Femur (tissue), 1 donor: ENCODE data around the gene CHCHD1.
"Not testable (repeated sequence)": the region's sequence is repeated elsewhere in the genome, so short reads cannot be mapped to it uniquely, and the experiment has no call there.

Source experiments
- DNase-seq: peaks from one replicate; pipeline ENCODE4 v3.0.0-alpha.2; 2017

Gene CHCHD1

DNA sequence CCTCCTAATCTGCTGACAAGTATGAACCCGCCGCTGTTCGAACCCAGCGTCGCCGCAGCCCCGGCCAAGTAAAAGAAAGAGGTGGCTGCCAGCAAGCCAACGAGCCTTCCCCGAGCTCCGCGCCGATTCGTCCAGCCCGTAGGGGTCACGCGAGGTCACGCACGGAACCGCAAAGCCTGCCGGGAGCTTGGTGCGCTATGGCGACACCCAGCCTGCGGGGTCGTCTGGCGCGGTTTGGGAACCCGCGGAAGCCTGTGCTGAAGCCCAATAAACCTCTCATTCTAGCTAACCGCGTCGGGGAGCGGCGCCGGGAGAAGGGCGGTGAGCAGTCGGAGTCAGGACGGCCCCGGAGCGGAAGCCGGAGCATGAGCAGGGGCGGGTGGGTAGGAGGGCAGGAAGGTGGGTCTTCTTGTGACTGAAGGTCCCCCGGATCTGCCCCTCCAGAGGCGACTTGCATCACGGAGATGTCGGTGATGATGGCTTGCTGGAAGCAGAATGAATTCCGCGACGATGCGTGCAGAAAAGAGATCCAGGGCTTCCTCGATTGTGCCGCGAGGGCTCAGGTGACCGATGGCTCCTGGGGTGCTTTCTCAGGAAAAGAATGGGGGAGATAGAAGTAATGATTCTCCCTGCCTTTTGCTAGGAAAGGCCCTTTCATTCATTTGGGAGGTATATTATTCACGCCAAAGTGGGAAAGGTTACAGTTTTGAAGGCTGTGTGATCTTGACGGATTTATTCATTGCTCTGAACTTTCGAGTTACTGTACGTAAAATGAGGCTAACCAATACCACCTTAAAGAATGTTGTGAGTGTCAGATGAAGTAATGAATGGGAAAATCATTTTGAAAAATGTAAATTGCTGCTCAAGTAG, at the start of gene CHCHD1:
TSS of gene CHCHD1 (plus strand) at position 170 of the 870 bp plus-strand sequence. CDS start at position 198, 28 bp downstream.
- DNase-seq, result peak; percentile 95

GRCh38 chr10:73732426-73732825, 49.4 kb upstream of the CHCHD1 start:
- no peak for DNase-seq

- no peak for DNase-seq
Observed at GRCh38 chr10:73732931-73733623, 48.8 kb upstream of the CHCHD1 start.

DNA sequence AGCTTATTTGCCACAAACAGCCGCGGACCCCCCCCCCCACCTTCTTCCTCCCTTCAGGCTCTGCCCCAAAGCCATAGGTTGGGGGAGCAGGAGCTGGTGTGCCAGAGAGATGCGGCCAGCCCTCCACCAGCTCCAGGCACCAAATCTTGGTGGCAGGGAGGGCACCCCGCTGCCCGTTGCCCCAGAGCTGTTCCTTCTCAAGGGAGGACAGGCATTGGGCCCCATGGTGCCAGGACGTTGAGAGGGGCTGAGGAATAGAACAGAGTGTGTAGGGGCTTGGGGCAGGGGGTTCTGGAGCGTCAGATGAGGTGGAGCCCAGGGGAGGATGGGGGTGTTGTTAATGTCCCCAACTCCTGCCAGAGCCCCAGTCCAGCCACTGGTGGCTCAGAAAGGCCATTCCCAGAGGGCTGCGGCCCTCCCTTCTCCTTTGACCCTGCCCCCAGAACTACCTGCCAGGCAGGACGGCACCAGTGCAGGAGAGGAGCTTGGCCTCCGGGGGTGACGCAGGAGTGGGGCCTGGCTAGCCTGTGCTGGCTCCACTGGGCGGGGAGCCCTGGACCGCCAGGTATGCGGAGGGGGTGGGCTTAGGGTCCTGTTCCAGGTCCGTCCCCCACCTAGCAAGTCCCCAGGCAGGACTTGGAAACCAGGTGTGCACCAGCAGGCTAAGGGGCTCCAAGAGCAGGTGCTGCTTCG, 47.7 kb upstream of the CHCHD1 start:
- DNase-seq, result no peak

DNA sequence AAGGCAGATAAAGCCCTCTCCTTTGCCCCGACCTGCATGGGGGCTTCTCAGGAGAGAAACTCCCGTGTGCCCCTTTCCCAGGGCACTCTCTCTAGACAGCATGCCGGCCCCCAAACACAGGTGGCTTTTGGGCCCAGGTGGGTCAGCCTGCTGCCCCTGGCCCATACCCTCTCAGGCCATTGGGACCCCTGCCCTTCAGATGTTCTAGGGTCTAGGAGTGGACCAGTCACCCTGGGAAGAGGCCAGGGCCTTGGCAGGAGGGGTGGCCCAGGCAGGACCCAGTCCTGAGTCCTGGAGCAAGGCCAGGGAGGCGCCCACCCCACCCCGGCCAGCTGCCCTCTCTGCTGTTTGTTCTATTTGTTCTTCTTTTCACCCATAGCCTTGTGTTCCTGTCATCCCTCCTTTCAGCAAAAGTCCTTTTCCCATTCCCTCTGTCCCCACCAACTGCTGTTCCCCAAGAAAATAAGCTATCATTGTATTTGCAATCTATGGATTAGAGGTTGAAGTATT, 47.0 kb upstream of the CHCHD1 start:
- no peak for DNase-seq

DNA sequence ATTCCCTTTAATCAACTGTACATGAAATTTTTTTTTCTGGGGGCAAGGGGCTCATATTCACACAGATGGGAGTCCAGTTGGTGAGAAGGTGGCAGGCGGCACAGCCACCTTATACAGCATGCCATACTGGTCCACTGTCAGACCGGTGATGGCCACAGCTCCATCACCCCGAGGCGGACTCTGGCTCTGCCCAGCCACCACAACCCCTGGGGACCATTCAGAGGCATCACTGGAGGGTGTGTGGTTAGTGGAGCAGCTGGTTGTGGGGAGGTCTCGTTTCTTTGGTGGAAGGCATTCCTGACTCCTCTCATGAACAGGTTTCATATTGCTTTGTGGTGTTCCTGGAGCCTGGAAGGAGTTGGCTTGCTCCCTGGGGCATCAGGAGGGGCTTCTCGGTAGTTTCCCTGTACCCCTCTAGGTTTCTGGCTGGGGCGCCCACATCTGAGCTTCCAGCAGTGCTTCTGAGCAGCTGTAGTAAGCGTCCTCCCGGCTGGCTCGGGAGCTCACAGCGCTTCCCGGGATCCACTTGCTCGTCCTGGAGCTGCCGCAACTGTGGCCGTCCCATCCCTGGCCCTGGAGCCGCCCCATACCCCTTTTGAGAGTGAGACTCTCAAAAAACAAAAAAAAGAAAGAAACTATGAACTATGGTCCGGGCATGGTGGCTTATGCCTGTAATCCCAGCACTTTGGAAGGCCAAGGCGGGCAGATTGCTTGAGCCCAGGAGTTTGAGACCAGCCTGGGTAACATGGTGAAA, 41.2 kb upstream of the CHCHD1 start:
- DNase-seq, result not testable (repeated sequence)

DNA sequence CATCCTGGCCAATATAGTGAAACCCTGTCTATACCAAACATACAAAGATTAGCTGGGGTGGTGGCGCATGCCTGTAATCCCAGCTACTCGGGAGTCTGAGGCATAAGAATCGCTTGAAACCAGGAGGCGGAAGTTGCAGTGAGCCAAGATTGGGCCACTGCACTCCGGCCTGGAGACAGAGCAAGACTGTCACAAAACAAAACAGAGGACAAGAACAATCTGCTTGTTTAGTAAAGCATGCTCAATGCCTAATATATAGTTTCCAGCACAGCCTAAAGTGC, 39.5 kb upstream of the CHCHD1 start:
- no peak for DNase-seq

GRCh38 chr10:73743327-73743904, 38.4 kb upstream of the CHCHD1 start:
- DNase-seq, result no peak

- DNase-seq, result peak; percentile 99
Observed at GRCh38 chr10:73743905-73744663, 37.8 kb upstream of the CHCHD1 start, which contains the start of gene SEC24C. Gene SEC24C, plus strand, starts transcription at chr10:73744372. Its CDS starts 2,461 bp downstream, at chr10:73746833.

GRCh38 chr10:73744664-73744975, 37.2 kb upstream of the CHCHD1 start:
- peak; percentile 78 for DNase-seq

DNA sequence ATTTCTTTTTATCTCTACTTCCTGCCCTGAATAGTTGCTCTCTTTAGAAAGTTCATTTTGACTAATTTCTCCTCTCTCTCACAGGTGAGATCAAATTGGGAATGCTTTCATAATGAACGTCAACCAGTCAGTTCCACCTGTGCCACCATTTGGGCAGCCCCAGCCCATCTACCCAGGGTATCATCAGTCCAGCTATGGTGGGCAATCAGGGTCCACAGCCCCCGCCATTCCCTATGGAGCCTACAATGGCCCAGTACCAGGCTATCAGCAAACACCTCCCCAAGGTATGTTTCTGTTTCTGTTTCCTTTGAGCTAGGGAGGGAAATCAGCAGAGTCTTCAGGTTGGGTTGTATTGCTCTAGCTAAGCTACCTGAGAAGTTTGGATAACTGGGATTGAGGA, 35.1 kb upstream of the CHCHD1 start:
- no peak for DNase-seq

DNA sequence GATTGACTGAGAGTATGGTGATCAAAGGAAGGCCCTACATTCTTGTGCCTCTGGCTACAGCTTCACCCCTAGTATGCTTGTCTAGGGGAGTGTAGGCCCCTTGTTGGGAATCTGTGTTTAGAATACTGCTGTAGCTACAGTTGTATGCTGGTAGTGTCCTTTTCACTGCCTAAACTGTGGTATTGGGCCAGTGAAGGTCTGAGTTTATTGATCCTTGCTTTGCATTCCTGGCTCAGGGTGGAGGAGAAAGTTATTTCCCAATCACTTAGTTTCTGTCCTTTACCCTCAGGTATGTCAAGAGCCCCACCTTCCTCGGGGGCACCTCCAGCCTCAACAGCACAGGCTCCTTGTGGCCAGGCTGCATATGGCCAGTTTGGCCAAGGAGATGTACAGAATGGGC, 31.0 kb upstream of the CHCHD1 start:
- DNase-seq, result no peak

- DNase-seq, result no peak
Observed at GRCh38 chr10:73756183-73756582, 25.7 kb upstream of the CHCHD1 start.

DNA sequence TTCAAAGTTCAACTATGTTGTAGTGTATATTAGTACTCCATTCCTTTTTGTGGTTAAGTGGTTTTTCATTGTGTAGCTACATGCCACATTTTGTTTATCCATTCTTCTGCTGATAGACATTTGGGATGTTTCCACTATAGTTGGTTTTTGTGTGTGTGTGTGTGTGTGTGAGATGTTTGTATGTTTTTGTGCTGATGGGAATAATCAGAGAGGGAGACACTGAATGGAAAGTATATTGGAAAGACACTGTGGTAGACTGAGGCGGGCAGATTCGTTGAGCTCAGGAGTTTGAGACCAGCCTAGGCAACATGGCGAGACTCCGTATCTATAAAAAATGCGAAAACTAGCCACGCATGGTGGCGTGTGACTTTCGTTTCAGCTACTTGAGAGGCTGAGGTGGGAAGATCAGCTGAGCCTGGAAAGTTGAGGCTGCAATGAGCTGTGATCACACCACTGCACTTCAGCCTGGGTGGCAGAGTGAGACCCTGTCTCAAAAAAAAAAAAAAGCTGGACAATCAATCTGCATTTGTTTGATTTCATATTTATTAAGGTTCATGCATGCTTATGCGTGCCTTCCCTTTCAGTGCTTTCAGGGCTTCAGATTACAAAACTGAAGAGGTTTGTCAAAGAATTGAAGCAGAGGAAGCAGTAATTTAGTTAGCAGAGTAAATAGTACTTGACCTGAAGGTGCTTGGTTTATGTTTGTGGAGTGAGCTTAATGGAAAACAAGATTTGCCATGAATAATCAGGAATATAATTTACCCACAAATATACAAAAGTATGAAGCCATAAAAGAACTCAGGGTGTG, 22.9 kb upstream of the CHCHD1 start:
- DNase-seq, result no peak

GRCh38 chr10:73759512-73760115, 22.2 kb upstream of the CHCHD1 start:
- no peak for DNase-seq

- no peak for DNase-seq
Observed at GRCh38 chr10:73761781-73762180, 20.1 kb upstream of the CHCHD1 start.

DNA sequence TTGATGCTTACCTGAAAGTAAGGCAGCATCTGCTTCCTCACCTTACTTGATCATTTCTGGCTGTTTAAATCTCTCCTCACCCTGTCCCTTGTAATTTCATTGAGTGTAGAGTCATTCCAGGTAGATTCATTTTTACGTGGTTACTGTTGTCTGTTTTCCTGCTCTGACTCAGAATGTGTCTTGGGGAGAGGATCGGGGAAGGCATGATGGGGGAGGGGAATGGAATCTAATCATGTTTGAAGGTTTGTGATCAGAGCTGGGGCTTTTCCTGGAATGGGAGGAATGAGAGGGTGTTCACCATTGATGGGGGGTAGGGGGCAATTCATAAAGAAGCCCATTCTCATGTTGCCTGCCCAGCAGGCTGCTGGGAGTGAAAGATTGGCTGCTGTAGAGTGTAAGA, 18.9 kb upstream of the CHCHD1 start:
- no peak for DNase-seq

- DNase-seq, result no peak
Observed at GRCh38 chr10:73763343-73763742, 18.5 kb upstream of the CHCHD1 start.

- no peak for DNase-seq
Observed at GRCh38 chr10:73765066-73765465, 16.8 kb upstream of the CHCHD1 start.

DNA sequence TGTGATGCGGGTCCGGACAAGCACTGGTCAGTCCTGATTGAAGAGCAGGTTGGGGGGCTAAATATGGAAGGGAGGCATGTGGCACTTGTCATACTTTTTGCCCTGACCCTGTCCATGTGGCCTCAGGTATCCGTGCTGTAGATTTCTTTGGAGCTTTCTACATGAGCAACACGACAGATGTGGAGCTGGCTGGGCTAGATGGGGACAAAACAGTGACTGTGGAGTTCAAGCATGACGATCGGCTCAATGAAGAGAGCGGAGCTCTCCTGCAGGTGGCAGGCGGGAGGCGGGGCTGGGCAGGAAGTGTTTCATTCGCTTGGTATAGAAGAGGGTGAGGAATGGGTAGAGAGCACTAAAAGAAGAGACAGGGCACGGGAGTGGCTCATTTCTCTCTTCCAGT, 13.0 kb upstream of the CHCHD1 start:
- DNase-seq, result no peak
